Stimulated activated CD4-positive, alpha-beta T cell treated with anti-CD3 and anti-CD28 coated beads, TNF-alpha, amount 100 ng/mL, for 24 hours (primary cell): ENCODE measurements around the gene GALNT1.

Experiments used
- DNase-seq, 3 experiments: peaks; one replicate each; pipeline ENCODE4 v3.0.0-alpha.2; 2020; ENCODE audit warnings: low read depth in 3 of 3

GALNT1 gene

DNA sequence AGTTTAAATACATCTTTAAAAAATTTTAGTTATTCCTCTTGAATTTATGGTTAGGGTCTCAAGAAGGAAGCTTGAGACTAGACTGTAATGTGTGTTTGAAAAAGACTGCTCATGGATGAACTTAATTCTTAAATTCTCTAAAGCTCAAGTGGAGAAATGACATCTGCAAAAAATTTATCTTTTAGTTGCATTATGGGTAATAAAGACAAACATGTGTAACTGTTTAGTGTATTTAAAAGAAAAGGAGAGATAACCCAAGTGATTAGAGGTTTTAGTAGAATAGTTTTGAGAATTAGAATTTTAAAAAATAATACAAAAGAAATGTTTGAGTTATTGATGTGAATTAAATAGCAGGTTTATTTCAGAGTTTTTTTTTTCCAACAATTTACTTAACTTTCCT lies 36.7 kb downstream of the GALNT1 start:
- DNase-seq = no peak

DNA sequence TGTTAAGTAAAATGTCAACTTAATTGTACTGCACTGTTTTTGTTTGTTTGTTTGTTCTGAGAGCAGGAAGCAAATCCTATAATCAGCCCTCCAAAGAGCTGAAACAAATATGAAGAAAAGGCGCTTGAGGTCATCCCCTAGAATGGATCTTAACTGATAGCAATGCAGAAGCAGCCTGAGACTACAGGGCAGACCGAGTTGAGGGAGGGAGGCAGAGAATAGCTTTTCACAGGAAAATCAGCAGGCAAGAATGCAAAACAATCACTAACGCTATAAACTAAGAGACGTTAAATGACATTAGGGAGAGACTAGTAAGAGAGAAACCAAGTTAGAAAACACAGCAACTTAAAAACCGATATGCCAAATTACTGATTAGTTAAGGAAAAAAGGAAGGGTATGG lies 37.2 kb downstream of the GALNT1 start:
- no peak for DNase-seq

DNA sequence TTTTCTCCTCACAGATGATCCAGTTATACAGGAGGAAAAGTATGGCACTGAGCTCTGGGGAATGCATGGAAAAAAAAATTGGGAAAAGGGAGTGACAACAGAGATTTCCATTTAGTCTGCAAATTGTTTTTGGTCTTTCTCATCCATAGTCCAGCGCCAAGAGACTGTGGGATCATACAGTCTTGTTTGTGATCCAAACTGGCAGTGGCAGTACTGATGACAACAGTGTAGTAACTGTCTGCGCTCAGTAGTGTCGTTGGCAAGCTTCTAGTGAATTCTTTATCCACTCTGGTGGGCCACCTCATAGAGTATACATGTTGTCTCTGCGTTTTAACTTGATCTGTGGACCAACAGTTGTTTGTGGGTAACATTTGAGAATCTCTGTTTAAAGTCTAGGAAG lies 37.9 kb downstream of the GALNT1 start:
- no peak for DNase-seq

DNA sequence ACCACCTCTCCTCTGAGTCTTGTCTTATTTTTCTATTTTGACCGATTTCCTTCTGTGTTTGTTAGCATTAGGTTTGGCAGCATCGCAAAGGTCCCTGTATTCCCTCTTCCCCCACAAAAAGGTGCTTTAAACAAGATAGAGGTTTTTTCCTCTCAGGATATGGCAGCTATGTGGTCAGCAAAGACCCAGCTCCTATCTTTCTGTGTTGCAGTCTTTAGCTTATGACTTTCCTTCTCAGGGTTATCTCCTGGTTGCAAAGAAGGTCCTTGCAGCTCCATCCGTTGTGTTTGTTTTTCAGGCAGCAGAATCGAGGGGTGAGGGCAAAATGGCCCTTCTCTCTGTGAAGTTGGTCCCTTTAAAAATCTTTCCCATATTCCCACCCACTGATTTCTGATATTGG lies 38.4 kb downstream of the GALNT1 start:
- DNase-seq = no peak

DNA sequence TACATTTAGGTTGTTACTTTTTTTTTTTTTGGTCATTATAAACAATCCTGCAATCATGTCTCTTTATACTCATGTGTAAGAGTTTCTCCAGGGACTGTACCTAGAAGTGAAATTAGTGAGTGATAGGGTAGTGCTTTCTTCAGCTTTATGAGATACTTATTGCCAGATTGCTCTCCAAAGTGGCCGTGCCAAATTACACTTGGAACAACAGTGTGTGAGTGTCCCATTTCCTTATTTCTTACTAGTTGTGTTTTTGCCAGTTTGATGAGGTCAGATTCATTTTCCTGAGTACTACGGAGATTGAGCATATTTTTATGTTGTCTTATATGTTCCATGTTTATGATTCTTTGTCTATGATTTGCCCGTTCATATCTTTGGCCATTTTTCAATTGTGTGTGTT lies 39.2 kb downstream of the GALNT1 start:
- no peak for DNase-seq

DNA sequence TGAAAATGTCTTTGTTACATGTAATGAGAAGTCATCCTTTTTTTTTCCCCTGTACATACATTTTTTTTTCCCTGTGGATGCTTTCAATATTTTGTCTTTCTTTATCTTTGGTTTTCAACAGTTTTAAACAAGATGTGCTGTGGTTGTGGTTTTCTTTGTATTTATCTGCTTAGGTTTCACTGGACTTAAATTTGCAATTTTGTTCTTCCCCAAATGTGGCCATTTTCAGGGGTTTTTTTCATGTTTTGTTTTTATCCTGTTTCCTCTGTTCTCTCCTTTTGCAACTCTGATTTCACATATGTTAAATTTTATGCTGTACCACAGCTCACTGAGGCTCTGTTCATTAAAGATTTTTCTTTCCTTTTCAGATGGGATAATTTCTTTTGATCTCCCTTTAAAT lies 41.7 kb downstream of the GALNT1 start:
- no peak for DNase-seq

DNA sequence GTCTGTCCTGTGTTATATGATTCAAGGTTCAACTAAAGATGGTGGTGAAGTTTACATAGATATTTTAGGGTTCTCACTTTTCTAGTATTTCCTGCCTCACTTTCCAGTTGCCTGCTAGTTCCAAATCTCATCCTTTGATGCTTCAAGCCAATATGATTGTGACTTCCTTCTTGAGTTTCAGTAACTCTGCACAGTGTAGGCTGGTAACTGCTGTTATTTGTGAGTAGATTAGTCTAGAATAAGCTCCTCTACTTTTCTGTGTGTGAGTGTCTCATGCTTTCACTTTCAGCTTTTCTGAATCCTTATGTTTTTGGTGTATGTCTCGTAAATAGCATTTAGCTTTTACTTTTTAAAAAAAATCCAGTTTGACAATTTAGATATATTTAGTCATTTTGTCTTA lies 42.6 kb downstream of the GALNT1 start:
- DNase-seq = no peak

DNA sequence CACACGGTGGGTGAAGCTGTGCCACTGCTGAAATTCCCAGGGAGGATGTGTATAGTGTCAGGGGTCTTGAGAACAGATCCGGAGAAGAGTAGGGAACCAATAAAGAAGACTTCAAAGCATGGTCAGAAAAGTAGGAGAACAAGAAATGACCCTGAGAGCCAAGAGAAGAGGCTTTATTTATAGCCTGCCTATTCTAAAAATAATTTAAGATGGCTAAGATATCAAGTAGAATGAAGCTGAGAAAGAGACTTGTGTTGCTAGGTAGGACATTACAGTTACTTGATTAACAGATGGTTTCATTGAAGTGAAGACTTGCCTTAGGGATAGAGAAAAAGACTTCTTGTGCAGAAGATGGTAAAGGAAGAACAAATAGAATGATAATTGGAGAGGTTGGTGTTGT lies 43.7 kb downstream of the GALNT1 start:
- DNase-seq = no peak

DNA sequence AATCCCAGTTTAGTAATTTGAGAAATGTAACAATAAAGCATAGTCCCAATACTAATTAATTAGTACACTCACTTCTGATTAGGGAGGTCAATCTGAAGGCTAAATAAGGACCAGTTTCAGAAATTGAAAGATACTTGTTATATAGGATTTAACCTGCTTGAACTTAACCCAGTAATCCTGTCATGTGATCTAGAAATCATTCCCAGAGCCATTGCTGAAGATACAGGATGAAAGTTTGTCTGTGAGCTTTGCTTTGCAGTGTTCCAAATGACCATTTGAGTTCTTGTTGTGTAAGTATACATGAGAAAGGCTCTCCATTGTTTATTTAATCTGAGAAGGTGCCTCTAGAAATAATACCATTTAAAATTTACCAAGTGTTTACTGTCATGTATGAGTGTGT lies 52.2 kb downstream of the GALNT1 start:
- no peak for DNase-seq

DNA sequence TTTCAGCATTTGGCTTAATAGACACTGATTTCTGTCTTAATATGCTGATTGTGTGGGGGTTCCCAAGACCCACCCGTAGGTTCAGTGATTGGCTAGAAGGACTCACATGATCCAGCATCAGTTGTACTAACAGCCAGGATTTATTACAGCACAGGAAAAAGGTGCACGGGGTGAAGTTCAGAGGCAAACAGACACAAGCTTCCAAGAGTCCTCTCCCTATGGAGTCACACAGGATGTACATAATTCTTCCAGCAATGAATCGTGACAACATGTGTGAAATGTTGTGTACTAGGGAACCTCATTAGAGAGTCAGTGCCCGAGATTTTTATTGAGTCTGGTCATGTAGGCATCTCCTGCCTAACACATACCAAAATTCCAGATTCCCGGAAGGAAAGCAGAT lies 52.8 kb downstream of the GALNT1 start:
- DNase-seq = no peak

DNA sequence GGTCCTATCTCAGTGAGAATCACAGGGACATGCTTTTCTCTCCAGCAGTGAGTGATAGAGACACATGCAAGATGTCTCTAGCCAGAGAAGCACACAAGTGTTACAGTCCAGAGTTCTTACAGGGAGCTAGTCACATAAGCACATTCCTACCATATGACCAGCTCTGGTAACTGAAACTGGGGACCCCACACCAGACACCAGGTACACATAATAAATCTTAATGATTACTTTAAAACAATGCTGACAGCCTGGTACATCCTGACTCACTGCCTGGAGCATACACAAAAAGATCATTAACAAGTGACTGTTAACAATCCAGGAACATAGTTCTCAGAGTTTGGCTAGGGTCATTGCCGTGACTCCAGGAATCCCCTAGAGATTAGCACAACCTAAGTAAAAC lies 53.6 kb downstream of the GALNT1 start:
- no peak for DNase-seq

DNA sequence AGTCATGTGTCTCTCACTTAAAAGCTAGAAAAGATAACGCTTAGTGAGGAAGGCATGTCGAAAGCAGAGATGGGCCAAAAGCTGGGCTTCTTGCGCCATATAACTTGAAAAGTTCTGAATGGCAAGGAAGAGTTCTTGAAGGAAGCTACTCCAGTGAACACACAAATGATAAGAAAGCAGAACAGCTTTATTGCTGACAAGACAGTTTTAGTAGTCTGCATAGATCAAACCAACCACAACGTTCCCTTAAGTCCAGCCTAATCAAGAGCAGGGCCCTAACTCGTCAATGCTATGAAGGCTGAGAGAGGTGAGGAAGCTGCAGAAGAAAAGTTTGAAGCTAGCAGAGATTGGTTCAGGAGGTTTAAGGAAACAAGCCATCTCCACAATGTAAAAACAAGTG lies 55.7 kb downstream of the GALNT1 start:
- DNase-seq = no peak

DNA sequence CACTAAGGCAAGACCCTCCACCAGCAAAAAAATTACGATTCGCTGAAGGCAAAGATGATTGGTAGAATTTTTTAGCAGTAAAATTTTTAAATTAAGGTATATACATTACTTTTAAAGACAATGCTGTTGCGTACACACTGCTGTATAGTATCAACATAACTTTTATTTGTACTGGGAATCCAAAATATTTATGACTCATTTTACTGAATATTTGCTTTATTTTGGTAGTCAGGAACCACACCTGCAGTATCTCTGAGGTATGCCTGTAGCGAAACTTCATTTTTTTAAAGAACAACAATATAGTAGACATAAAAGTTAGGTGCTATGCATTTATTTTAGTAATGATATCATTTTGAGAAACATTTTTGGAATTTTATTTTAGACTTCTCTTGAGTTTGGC lies 57.8 kb downstream of the GALNT1 start:
- no peak for DNase-seq

DNA sequence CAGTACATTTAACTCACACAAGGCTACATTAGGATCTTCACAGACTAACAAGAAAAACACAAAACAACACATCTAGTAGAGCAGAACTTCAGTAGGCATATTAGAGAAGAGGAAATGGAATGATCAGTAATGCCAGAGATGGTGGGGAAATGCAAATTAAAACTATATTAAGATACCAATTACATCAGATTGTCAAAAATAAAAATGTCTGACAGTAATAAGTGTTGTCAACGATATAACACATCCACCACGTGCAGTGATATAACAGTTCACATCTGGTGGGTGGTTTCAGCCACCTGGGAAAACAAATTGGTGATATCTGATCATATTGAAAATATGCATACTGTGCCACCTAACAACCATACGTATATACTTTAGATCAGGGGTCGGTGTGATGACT lies 59.9 kb downstream of the GALNT1 start:
- DNase-seq = no peak

DNA sequence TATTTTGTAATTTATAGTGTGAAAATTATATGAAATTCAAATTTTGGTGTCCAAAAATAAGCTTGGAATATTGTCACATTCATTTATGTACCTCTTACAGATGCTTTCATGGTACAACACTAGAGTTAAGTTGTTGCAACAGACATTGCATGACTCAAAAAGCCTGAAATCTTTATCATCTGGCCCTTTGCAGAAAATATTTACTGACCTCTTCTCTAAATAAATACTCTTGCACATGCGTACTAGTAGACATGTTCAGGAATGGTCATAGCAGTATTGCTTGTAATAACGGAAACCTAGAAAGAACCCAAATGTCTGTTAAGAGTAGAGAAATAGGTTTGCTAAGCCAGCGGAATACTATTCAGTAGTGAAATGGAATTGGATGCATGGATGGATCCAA lies 60.4 kb downstream of the GALNT1 start:
- DNase-seq = no peak

DNA sequence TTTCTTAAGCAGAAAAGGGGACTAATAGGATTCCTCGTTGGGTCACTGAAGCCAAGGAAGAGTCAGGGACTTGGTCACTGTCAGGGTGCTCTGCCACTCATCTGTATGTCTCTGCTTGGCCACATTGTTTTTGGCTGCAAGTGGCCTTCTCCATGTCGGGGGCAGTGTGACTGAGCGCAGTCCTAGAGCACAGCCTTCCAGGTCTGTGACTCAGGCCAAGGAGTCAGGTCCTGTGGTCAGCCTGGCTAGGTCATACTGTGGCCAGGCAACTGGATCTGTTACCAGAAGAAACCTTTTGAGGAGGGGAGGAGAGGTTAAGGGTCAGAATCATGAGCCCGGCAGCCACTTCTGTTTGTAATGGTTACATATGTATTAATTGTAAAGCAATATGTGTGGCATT lies 61.3 kb downstream of the GALNT1 start:
- no peak for DNase-seq

DNA sequence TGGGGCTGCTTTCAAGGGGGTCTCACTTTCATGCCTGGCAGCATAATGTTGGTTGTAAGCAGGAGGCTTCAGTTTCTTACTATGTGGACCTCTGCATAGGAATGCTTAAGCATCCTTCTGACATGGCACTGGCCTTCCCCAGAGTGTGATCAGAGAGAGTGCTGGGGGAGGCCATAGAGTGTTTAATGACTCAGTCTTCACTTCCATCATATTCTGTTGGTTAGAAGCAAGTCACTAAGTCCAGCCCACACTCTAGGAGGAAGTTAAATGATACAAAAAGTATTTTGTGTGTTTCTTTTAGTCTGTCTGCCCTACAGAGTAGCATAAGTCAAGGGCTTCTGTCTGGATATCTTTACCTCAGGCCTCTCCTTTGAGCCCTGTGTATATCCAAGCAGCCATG lies 64.9 kb downstream of the GALNT1 start:
- DNase-seq = no peak

DNA sequence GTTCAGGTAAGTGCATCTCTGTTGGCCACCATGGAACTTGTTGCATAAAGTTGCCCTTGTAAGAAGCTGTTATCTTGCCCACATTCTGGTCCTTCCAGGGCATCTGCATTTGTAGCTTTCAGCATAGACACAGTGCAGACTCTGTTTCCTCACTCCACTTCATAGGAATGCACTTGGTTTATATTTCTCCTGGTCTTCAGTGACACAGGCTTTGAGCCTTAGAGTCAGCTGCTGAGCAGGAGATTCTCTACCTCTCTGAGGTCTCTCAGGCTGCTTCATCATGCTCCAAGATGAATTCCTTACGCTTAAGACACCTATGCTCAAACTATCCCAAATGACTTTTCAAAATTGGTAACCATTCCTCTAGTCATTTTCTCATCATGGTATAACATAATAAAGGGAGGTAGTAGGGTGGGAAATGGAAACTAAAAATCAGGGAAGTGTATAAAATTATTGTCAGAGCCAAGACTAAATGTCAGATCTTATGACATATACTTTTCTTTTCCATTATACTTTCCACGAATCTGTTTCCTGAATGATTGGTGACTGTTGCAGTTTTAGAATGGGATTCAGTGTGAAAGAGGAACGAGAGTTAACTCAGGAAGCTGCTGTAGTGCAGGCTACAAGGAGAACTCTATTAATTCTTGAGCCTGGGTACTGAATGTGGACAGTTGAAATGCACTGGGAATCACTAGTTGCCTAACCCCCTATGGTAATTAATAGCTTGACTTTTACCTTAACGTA lies 72.0 kb downstream of the GALNT1 start:
- DNase-seq = no peak

DNA sequence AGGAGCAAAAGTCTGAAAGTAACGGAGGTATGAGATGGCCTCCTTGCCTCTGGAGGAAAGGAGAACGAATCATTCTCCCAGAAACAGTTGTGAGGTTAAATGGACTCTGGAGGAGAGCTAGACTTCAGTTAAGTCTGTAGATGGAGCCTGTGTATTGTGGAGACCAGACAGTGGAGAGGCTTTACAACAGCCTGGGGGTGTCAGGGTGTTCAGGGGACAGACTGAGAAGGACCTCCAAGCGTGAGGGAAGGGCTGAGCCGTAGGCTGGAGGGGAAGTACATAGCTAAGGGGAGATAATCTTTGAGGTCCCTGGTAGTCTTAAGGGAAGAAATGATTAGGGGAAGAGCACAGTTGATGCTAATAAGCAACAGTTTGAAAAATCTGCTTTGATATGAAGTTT lies 76.6 kb downstream of the GALNT1 start:
- DNase-seq = no peak

DNA sequence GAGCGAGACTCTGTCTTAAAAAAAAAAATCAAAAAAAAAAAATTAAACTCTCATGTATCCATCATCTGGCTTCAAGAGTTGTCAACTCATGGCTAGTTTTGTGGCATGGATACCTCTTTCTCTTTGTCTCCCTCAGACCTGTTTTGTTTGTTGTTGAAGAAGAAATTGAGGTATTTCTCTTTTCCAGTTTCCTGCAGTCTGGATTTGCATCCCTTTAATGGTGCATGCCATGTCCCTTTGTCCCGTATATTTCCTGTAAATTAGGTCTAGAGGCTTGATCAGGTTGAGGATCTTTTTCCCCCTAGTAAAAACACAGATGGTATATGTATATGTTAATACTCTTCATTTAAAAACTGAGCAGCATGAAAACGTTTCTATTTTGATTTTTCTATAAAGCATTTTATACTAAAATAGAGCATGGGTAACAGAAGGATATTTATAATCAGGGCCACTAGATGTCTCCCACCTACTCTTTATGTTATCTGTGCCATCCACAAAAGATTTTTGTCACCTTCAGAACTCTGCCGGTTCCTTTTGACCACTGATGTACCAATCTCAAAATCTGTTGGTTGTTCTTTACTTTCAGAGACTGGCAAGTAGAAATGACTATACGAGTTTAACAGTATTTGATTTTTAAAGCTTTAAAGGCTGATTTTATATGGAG lies 80.1 kb downstream of the GALNT1 start:
- DNase-seq = no peak

DNA sequence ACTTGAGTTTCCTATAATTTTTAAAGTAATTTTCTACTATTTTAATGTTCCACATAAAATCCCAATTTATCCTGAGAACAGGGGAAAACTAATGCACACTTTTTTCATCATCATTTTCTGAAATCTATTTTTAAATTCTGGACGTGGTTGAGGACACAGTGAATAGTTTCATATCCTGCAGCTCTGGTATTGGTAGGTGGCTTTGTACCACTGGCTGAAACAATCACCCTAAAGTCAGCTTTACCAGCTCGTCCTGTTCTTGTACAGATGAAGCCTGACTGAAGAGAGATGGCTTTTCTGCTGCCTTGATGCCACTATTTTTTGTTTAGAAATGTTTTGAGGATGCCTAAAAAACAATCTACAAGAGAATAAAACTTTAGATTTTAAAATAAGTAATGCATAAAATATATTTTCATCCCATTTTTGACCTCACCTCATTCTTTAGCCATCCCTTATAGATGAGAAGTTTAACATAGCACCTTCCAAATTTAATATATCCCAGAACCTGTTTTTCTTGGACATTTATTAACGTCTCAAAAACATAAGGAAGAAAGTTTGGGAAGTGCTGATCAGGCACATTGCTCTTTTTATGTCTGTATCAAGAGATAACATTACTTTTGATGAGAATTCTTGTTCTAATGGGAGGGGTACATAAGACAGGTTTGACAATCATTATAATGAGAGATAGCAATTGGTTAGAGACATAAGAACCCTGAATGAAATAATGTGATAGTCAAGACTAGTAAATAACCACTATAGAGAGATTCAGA lies 80.9 kb downstream of the GALNT1 start:
- DNase-seq = no peak

DNA sequence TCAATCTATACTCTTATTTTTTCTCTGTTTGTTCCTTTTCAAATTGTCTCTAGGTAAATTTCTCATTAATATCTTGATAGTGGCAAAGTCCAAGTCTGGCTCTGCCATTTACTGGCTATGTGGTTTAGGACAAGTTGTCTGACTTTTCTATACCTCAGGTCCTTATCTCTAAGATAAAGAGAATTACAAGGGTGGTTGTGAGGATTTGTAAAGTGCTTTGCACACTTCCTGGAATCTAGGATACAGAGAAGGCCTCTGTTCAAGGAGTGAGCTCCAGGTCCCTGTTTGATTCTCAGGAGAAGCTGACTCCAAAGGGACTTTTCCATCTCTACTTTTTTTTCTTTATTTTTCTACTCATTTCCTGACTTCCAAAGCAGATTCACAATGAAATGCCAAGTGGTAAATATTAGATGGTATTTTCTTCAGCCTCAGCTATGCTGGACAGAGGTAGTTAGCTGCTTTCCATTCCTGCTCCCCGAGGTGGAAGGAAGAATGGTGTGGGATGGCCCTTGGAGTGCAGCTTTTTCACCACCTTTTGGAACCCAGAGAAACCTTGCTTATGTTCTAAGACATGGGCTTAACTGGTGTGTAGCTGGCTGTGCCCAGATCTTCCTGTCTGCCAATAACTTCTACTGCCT lies 90.5 kb downstream of the GALNT1 start:
- no peak for DNase-seq

DNA sequence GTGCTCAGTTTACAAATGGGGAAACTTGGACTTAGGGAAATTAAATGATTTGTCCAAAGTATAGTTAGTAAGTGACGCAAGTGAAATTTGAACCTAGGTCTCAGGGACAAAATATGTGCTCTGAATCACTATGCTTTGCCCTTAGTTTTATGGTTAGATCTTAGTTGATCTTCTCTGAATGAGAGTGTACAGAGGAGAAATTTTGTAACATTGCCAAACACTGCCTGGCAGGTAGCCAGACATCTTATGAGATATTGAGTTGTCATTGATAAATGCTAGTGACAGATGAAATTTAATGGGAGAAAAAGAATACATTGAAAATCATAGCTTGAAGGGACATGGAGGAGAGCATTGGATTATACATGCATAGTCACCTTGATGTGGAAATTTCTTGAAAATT lies 91.4 kb downstream of the GALNT1 start:
- DNase-seq = no peak
